ENCODE results near the gene LTBP4. TPM values are rescaled to one million over a fixed set of nuclear protein-coding genes. Genes with fewer than 3 reads are reported as not detected.

Gene LTBP4
- total RNA-seq, 1 experiment from 2014 or later, result 75.4 TPM

- CTCF ChIA-PET, result no interaction called here
These were observed 7.1 kb downstream of the LTBP4 start for GRCh38 chr19:40608240-40608621.

GRCh38 chr19:40608957-40609356 is 7.8 kb downstream of the LTBP4 start:
- H3K27ac ChIP-seq (ENCODE audit: low read length), result no peak overlapping the region
- TSS peak; percentile 87 for BruUV-seq (replicated peaks)
- CTCF ChIA-PET, result interaction anchor here (0.5 kb wide), 1 partner anchor 189 kb away, joined by 4 read pairs; no protein-coding TSS in a partner anchor
- ATAC-seq, result no peak
- DNase-seq (ENCODE audit: low read depth, low spot score), result no peak
- H3K36me3 ChIP-seq (ENCODE audit: control insufficient read depth, insufficient read depth, low read length), result no peaks in the 10 kb centered on the region
- POLR2A ChIA-PET, result interaction anchor here (0.6 to 0.7 kb wide), 2 partner anchors 14 to 43 kb away, joined by 3 read pairs; no protein-coding TSS in a partner anchor
- in situ Hi-C loops (cut with HindIII; ENCODE audit: low pct_unique_long_range_greater_than_20kb, low sequenced_read_pairs) (no loop called here), intact Hi-C loops (cut with micrococcal nuclease; ENCODE audit: unreplicated experiment) (no loop called here)
- no peak for TF ChIP-seq CTCF (IDR thresholded peaks at IDR 0.05)
- TF ChIP-seq, protein P1, sequence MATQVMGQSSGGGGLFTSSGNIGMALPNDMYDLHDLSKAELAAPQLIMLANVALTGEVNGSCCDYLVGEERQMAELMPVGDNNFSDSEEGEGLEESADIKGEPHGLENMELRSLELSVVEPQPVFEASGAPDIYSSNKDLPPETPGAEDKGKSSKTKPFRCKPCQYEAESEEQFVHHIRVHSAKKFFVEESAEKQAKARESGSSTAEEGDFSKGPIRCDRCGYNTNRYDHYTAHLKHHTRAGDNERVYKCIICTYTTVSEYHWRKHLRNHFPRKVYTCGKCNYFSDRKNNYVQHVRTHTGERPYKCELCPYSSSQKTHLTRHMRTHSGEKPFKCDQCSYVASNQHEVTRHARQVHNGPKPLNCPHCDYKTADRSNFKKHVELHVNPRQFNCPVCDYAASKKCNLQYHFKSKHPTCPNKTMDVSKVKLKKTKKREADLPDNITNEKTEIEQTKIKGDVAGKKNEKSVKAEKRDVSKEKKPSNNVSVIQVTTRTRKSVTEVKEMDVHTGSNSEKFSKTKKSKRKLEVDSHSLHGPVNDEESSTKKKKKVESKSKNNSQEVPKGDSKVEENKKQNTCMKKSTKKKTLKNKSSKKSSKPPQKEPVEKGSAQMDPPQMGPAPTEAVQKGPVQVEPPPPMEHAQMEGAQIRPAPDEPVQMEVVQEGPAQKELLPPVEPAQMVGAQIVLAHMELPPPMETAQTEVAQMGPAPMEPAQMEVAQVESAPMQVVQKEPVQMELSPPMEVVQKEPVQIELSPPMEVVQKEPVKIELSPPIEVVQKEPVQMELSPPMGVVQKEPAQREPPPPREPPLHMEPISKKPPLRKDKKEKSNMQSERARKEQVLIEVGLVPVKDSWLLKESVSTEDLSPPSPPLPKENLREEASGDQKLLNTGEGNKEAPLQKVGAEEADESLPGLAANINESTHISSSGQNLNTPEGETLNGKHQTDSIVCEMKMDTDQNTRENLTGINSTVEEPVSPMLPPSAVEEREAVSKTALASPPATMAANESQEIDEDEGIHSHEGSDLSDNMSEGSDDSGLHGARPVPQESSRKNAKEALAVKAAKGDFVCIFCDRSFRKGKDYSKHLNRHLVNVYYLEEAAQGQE (IDR thresholded peaks at IDR 0.05; ENCODE audit: insufficient read depth in 1 of 2, low read depth in 2 of 2, low read length in 1 of 2), result no peak
- TF ChIP-seq SIN3A (IDR thresholded peaks at IDR 0.05; ENCODE audit: borderline replicate concordance, insufficient read depth, low read depth, low read length), result no peak
- no peak for TF ChIP-seq POLR2AphosphoS5 (IDR thresholded peaks at IDR 0.05; ENCODE audit: low read depth, low read length)
- no peak for TF ChIP-seq TCF7L2 (IDR thresholded peaks at IDR 0.05; ENCODE audit: low read depth, low read length)
- H3K9me3 ChIP-seq (ENCODE audit: control insufficient read depth, insufficient read depth, low read depth, low read length), result no peaks in the 10 kb centered on the region
- H3K27me3 ChIP-seq (ENCODE audit: control insufficient read depth, insufficient read depth, low read length), result no peaks in the 10 kb centered on the region
- H3K4me1 ChIP-seq (ENCODE audit: control insufficient read depth, insufficient read depth, low read length), result no peaks in the 10 kb centered on the region
- peak overlapping the region; percentile 50 to 54 for H3K4me3 ChIP-seq (ENCODE audit: low read depth in 2 of 2, low read length in 2 of 2)

More at GRCh38 chr19:40608240-40608621, 7.1 kb downstream of the LTBP4 start:
- Histone ChIP-seq H3K9me3 (ENCODE audit: control insufficient read depth, insufficient read depth, low read depth, low read length) (no peaks in the 10 kb centered on the region), H3K27ac (ENCODE audit: low read length) (no peak overlapping the region), H3K27me3 (ENCODE audit: control insufficient read depth, insufficient read depth, low read length) (no peaks in the 10 kb centered on the region), H3K4me1 (ENCODE audit: control insufficient read depth, insufficient read depth, low read length) (no peaks in the 10 kb centered on the region; the same call in 1 of the 2 replicates), H3K36me3 (ENCODE audit: control insufficient read depth, insufficient read depth, low read length) (no peaks in the 10 kb centered on the region), H3K4me3 (ENCODE audit: low read depth in 2 of 2, low read length in 2 of 2) (no peak overlapping the region)
- ATAC-seq (no peak), DNase-seq (ENCODE audit: low read depth, low spot score) (no peak)
- in situ Hi-C loops (cut with HindIII; ENCODE audit: low pct_unique_long_range_greater_than_20kb, low sequenced_read_pairs), result no loop called here
- no TSS peak for BruUV-seq (replicated peaks)
- POLR2A ChIA-PET, result interaction anchor here (0.7 kb wide), 1 partner anchor 43 kb away, joined by 3 read pairs; no protein-coding TSS in a partner anchor
- intact Hi-C loops (cut with micrococcal nuclease; ENCODE audit: unreplicated experiment), result no loop called here
- TF ChIP-seq SIN3A (IDR thresholded peaks at IDR 0.05; ENCODE audit: borderline replicate concordance, insufficient read depth, low read depth, low read length) (no peak), CTCF (IDR thresholded peaks at IDR 0.05) (no peak), TCF7L2 (IDR thresholded peaks at IDR 0.05; ENCODE audit: low read depth, low read length) (no peak), POLR2AphosphoS5 (IDR thresholded peaks at IDR 0.05; ENCODE audit: low read depth, low read length) (no peak)
- TF ChIP-seq, protein P1 (IDR thresholded peaks at IDR 0.05; ENCODE audit: insufficient read depth in 1 of 2, low read depth in 2 of 2, low read length in 1 of 2), result no peak
